H9 (cell line): ENCODE data around the gene TGDS. TPM values are rescaled to one million over a fixed set of nuclear protein-coding genes. Genes with fewer than 3 reads are reported as not detected.

Source experiments
- DNase-seq: peaks from one replicate; pipeline ENCODE4 v3.0.0-alpha.2; 2017
- H2AFZ ChIP-seq: one replicate; pipeline ENCODE4 v1.6.1; 2013; ENCODE audit warnings: mild to moderate bottlenecking, low read length, control low read depth, moderate library complexity
- H2AK5ac ChIP-seq: 2 replicates; pipeline ENCODE4 v1.6.1; 2013; ENCODE audit warnings: low read length, control low read depth, mixed read lengths; ENCODE audit not compliant: insufficient read length
- H2BK120ac ChIP-seq: one replicate; pipeline ENCODE4 v1.6.1; 2013; ENCODE audit warnings: low read depth, mild to moderate bottlenecking, low read length, control low read depth, inconsistent platforms; ENCODE audit not compliant: poor library complexity, severe bottlenecking
- H2BK12ac ChIP-seq: 2 replicates; pipeline ENCODE4 v1.6.1; 2013; ENCODE audit warnings: low read length, control low read depth, mixed read lengths, low read depth; ENCODE audit not compliant: insufficient read length
- H2BK15ac ChIP-seq: 2 replicates; pipeline ENCODE4 v1.6.1; 2013; ENCODE audit warnings: low read depth, low read length, control low read depth
- H2BK20ac ChIP-seq: one replicate; pipeline ENCODE4 v1.6.1; 2013; ENCODE audit warnings: low read depth, mild to moderate bottlenecking, low read length, control low read depth, inconsistent platforms; ENCODE audit not compliant: poor library complexity, severe bottlenecking
- H2BK5ac ChIP-seq: 2 replicates; pipeline ENCODE4 v1.6.1; 2013; ENCODE audit warnings: low read length, control low read depth, mixed read lengths; ENCODE audit not compliant: insufficient read length
- H3K14ac ChIP-seq: 2 replicates; pipeline ENCODE4 v1.6.1; 2013; ENCODE audit warnings: low read length, control low read depth; ENCODE audit not compliant: insufficient read depth
- H3K18ac ChIP-seq: 2 replicates; pipeline ENCODE4 v1.6.1; 2013; ENCODE audit warnings: low read depth, mild to moderate bottlenecking, mixed read lengths, low read length, control low read depth; ENCODE audit not compliant: insufficient read length
- H3K23ac ChIP-seq: 2 replicates; pipeline ENCODE4 v1.6.1; 2013; ENCODE audit warnings: low read length, control low read depth, mixed read lengths, low read depth; ENCODE audit not compliant: insufficient read length
- H3K23me2 ChIP-seq: 2 replicates; pipeline ENCODE4 v1.6.1; 2013; ENCODE audit warnings: low read depth, mild to moderate bottlenecking, mixed read lengths, low read length, control low read depth; ENCODE audit not compliant: insufficient read length, poor library complexity, severe bottlenecking
- H3K27ac ChIP-seq: 2 replicates; pipeline ENCODE4 v1.5.1; 2013; ENCODE audit warnings: low read length, control low read depth, mixed read lengths, low read depth; ENCODE audit not compliant: insufficient read length
- H3K27me3 ChIP-seq: 2 replicates; pipeline ENCODE4 v1.6.1; 2013; ENCODE audit warnings: low read length, control low read depth, inconsistent platforms; ENCODE audit not compliant: insufficient read depth
- H3K4ac ChIP-seq: 2 replicates; pipeline ENCODE4 v1.6.1; 2013; ENCODE audit warnings: low read depth, mild to moderate bottlenecking, control low read depth, inconsistent platforms, low read length, moderate library complexity
- H3K4me1 ChIP-seq: 2 replicates; pipeline ENCODE4 v1.6.1; 2013; ENCODE audit warnings: low read length, control low read depth, inconsistent platforms; ENCODE audit not compliant: insufficient read depth
- H3K4me2 ChIP-seq: 2 replicates; pipeline ENCODE4 v1.6.1; 2013; ENCODE audit warnings: low read length, control low read depth, mixed read lengths; ENCODE audit not compliant: insufficient read length, insufficient read depth
- H3K56ac ChIP-seq: 2 replicates; pipeline ENCODE4 v1.6.1; 2013; ENCODE audit warnings: low read depth, mild to moderate bottlenecking, mixed read lengths, low read length, control low read depth; ENCODE audit not compliant: insufficient read length
- H3K79me1 ChIP-seq: 2 replicates; pipeline ENCODE4 v1.6.1; 2013; ENCODE audit warnings: low read depth, mild to moderate bottlenecking, moderate library complexity, low read length, control low read depth, inconsistent platforms; ENCODE audit not compliant: insufficient read depth, poor library complexity, severe bottlenecking
- H3K79me2 ChIP-seq: 2 replicates; pipeline ENCODE4 v1.6.1; 2013; ENCODE audit warnings: low read length, control low read depth, inconsistent platforms; ENCODE audit not compliant: insufficient read depth
- H3K9ac ChIP-seq: 2 replicates; pipeline ENCODE4 v1.6.1; 2013; ENCODE audit warnings: low read length, control low read depth, mixed read lengths; ENCODE audit not compliant: insufficient read length; ENCODE audit errors: extremely low read depth
- H3K9me3 ChIP-seq: one replicate; pipeline ENCODE4 v1.6.1; 2013; ENCODE audit warnings: low read depth, low read length, inconsistent platforms; ENCODE audit not compliant: control insufficient read depth
- H3T11ph ChIP-seq: one replicate; pipeline ENCODE4 v1.6.1; 2013; ENCODE audit warnings: mild to moderate bottlenecking, low read length, control low read depth, inconsistent platforms
- H4K20me1 ChIP-seq: one replicate; pipeline ENCODE4 v1.6.1; 2013; ENCODE audit not compliant: control insufficient read depth, insufficient read length, insufficient read depth
- H4K5ac ChIP-seq: 2 replicates; pipeline ENCODE4 v1.6.1; 2013; ENCODE audit warnings: low read depth, mild to moderate bottlenecking, mixed read lengths, low read length, control low read depth; ENCODE audit not compliant: insufficient read length
- H4K8ac ChIP-seq: replicated peaks from 2 replicates; pipeline ENCODE4 v1.6.1; 2013; ENCODE audit warnings: low read length, control low read depth, mixed read lengths, low read depth; ENCODE audit not compliant: insufficient read length
- H4K91ac ChIP-seq: 2 replicates; pipeline ENCODE4 v1.6.1; 2013; ENCODE audit warnings: low read depth, mild to moderate bottlenecking, moderate library complexity, mixed read lengths, low read length, control low read depth; ENCODE audit not compliant: insufficient read length
- H3K27ac Mint-ChIP-seq, 3 experiments: 2 replicates in 2 of 3; 3 replicates in 1 of 3; pipeline ENCODE4 v1.8.0; 2020 to 2021; ENCODE audit warnings: mixed read lengths in 3 of 3, mild to moderate bottlenecking in 1 of 3, moderate library complexity in 1 of 3
- H3K27me3 Mint-ChIP-seq: 2 replicates; pipeline ENCODE4 v1.8.0; 2021; ENCODE audit warnings: low read depth, mild to moderate bottlenecking, moderate library complexity, mixed read lengths
- H3K36me3 Mint-ChIP-seq, 3 experiments: 2 replicates in 2 of 3; 3 replicates in 1 of 3; pipeline ENCODE4 v1.8.0; 2020 to 2021; ENCODE audit warnings: low read depth in 3 of 3, mixed read lengths in 3 of 3; ENCODE audit not compliant: insufficient read depth in 1 of 3
- H3K4me1 Mint-ChIP-seq, 2 experiments: 2 replicates each; pipeline ENCODE4 v1.8.0; 2020; ENCODE audit warnings: mixed read lengths in 2 of 2
- H3K4me3 Mint-ChIP-seq, 2 experiments: 2 replicates in 1 of 2; 3 replicates in 1 of 2; pipeline ENCODE4 v1.8.0; 2020 to 2021; ENCODE audit warnings: mild to moderate bottlenecking in 2 of 2, mixed read lengths in 2 of 2, moderate library complexity in 1 of 2
- H3K9me3 Mint-ChIP-seq, 2 experiments: 2 replicates in 1 of 2; 3 replicates in 1 of 2; pipeline ENCODE4 v1.8.0; 2020; ENCODE audit warnings: mild to moderate bottlenecking in 2 of 2, mixed read lengths in 2 of 2, moderate library complexity in 1 of 2
- CTCF ChIP-seq: fragments of 200-600 bp; sonication (generic); conservative IDR thresholded peaks from 3 replicates; pipeline ENCODE4 v1.8.0; 2021; ENCODE audit warnings: antibody characterized with exemption, mild to moderate bottlenecking
- WGBS: extraction: QIAGEN DNeasy Blood & Tissue Kit; methylation state at CpG from one replicate; pipeline ENCODE4 v1.1.7; 2013; ENCODE audit warnings: missing lambda C conversion rate, low lambda C conversion rate, mixed read lengths; ENCODE audit not compliant: insufficient read length; ENCODE audit errors: extremely low coverage; 5-methylcytosine and 5-hydroxymethylcytosine counted together
- total RNA-seq: library from RNA; stranded (reverse); gene quantifications from 2 replicates; pipeline ENCODE4 v1.2.1, GENCODE V29; 2021

TGDS gene
- total RNA-seq, 1 experiment from 2014 or later: 13.9 TPM

- WGBS: no CpG with 5 or more reads among the region's 5 CpGs
- no peak overlapping the region for H2AK5ac ChIP-seq
- no peaks in the 10 kb centered on the region for H3K4me1 Mint-ChIP-seq
Measured at GRCh38 chr13:94557684-94558235, 38.2 kb downstream of the TGDS start.

More at GRCh38 chr13:94557684-94558235, 38.2 kb downstream of the TGDS start:
- H2BK20ac ChIP-seq: no peak overlapping the region
- no peaks in the 10 kb centered on the region for H3K79me2 ChIP-seq
- no peak for DNase-seq
- H3K23ac ChIP-seq: no peak overlapping the region
- H2BK120ac ChIP-seq: no peak overlapping the region
- H3K9me3 ChIP-seq: no peaks in the 10 kb centered on the region
- H4K5ac ChIP-seq: no peak overlapping the region
- H3K14ac ChIP-seq: no peak overlapping the region
- H4K20me1 ChIP-seq: no peaks in the 10 kb centered on the region
- Mint-ChIP-seq H3K9me3 (no peaks in the 10 kb centered on the region), H3K36me3 (no peaks in the 10 kb centered on the region), H3K4me3 (no peak overlapping the region), H3K27me3 (no peaks in the 10 kb centered on the region; the same call in 1 of the 2 replicates), H3K27ac (no peak overlapping the region)
- no peak overlapping the region for H3K18ac ChIP-seq
- H3K27me3 ChIP-seq: no peaks in the 10 kb centered on the region
- TF ChIP-seq CTCF: no peak
- H2BK5ac ChIP-seq: no peak overlapping the region
- no peak overlapping the region for H4K91ac ChIP-seq
- H2BK15ac ChIP-seq: no peak overlapping the region
- H3K23me2 ChIP-seq: no peaks in the 10 kb centered on the region
- H3K79me1 ChIP-seq: no peaks in the 10 kb centered on the region
- no peak overlapping the region for H2AFZ ChIP-seq
- no peak overlapping the region for H3K4me2 ChIP-seq
- H3K56ac ChIP-seq: no peak overlapping the region
- no peak overlapping the region for H2BK12ac ChIP-seq
- H3K4me1 ChIP-seq: no peaks in the 10 kb centered on the region
- no peak overlapping the region for H3K27ac ChIP-seq
- H3K4ac ChIP-seq: no peak overlapping the region
- no peak overlapping the region for H4K8ac ChIP-seq
- no peak overlapping the region for H3T11ph ChIP-seq
- H3K9ac ChIP-seq: no peak overlapping the region
